Ovary (tissue), 3 donors: ENCODE results near the gene IFNB1.

ENCODE experiments used
- EP300 ChIP-seq: sonication (generic); formaldehyde crosslinking; IDR thresholded peaks from one replicate; pipeline ENCODE4 v1.6.1; 2017; ENCODE audit warnings: antibody characterized with exemption
- POLR2A ChIP-seq: fragments of 450-650 bp; IDR thresholded peaks from one replicate; pipeline ENCODE4 v1.6.1; 2017; ENCODE audit warnings: antibody characterized with exemption, mild to moderate bottlenecking, moderate library complexity
- TF ChIP-seq, protein P1 (sequence below), 3 donors: fragments of 450-650 bp in 2 of 3; fragments of 200-600 bp in 1 of 3; IDR thresholded peaks; one replicate each; pipeline versions ENCODE4 v1.5.1 to v1.8.0; 2016 to 2022; ENCODE audit warnings: antibody characterized with exemption in 3 of 3, mild to moderate bottlenecking in 1 of 3
- donor health status: DM: no; HTN: no; CAD: no.

DNA sequence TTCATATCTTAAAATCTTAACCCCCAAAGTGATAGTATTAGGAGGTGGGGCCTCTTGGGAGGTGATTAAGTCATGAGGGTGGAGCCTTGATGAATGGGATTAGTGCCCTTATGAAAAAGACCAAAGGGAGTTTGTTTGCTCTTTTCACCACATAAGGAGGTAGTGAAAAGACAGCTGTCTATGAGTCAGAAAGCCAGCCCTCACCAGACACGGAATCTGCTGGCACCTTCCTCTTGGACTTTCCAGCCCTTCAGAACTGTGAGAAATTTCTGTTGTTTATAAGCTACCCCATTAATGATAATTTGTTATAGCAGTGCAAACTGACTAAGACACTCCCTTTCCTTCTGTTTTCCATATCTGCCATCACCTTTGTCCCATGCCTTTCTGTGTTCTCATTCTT lies 20.8 kb downstream of the IFNB1 start:
- TF ChIP-seq, protein P1, sequence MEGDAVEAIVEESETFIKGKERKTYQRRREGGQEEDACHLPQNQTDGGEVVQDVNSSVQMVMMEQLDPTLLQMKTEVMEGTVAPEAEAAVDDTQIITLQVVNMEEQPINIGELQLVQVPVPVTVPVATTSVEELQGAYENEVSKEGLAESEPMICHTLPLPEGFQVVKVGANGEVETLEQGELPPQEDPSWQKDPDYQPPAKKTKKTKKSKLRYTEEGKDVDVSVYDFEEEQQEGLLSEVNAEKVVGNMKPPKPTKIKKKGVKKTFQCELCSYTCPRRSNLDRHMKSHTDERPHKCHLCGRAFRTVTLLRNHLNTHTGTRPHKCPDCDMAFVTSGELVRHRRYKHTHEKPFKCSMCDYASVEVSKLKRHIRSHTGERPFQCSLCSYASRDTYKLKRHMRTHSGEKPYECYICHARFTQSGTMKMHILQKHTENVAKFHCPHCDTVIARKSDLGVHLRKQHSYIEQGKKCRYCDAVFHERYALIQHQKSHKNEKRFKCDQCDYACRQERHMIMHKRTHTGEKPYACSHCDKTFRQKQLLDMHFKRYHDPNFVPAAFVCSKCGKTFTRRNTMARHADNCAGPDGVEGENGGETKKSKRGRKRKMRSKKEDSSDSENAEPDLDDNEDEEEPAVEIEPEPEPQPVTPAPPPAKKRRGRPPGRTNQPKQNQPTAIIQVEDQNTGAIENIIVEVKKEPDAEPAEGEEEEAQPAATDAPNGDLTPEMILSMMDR (IDR thresholded peaks at IDR 0.05) = no peak
- TF ChIP-seq POLR2A (no peak), EP300 (no peak)
